Measurements from ENCODE around the gene CRYBG3. TPM values are rescaled to one million over a fixed set of nuclear protein-coding genes. Genes with fewer than 3 reads are reported as not detected.

The CRYBG3 gene
- total and polyA plus RNA-seq, 2 of the 13 experiments (the other 11 are each of a cell fraction or from before 2014, with no cell fraction given) = 3.8 to 15.9 TPM

GRCh38 chr3:97841304-97841703, 19.5 kb downstream of the CRYBG3 start:
- Histone ChIP-seq H3K4me2 (ENCODE audit: low read depth, low read length) (no peak overlapping the region), H3K27me3 (ENCODE audit: control insufficient read depth in 1 of 2, insufficient read depth in 2 of 2, low read length in 2 of 2) (no peaks in the 10 kb centered on the region), H3K4me1 (ENCODE audit: insufficient read depth, low read length) (peaks cover 8% of the 10 kb centered on the region; the same call in 1 of the 2 replicates), H3K79me2 (ENCODE audit: insufficient read depth, low read length) (peaks cover 6% of the 10 kb centered on the region), H3K4me3 (replicated peaks in 1 of 3; ENCODE audit: insufficient read depth in 1 of 3, low read depth in 2 of 3, low read length in 3 of 3) (no peak overlapping the region), H3K9ac (ENCODE audit: insufficient read depth, low read depth, low read length) (no peak overlapping the region), H2AFZ (ENCODE audit: low read length) (no peak overlapping the region), H3K36me3 (replicated peaks in 1 of 2; ENCODE audit: control insufficient read depth in 1 of 2, insufficient read depth in 2 of 2, low read length in 2 of 2) (0 out of 5 replicates have a peak, but pooled peaks cover 0 to 8% of the 10 kb centered on the region in 2 experiments), H3K9me3 (ENCODE audit: low read length) (no peaks in the 10 kb centered on the region), H3K27ac (ENCODE audit: extremely low read length, insufficient read depth, low read length) (no peak overlapping the region), H4K20me1 (ENCODE audit: insufficient read depth, low read length) (no peaks in the 10 kb centered on the region)
- in situ Hi-C loops (cut with HindIII; ENCODE audit: extremely low pct_ligation_motif_present, low pct_unique_long_range_greater_than_20kb) = no loop called here
- CTCF ChIA-PET (ENCODE audit: low intra/inter-chr PET ratio, low total read pairs) = no interaction called here
- 96% methylated on average over 8 of the region's 8 CpGs for WGBS (ENCODE audit: low lambda C conversion rate)
- POLR2A ChIA-PET = no interaction called here
- no peak for ATAC-seq
- TF ChIP-seq IKZF1 (IDR thresholded peaks at IDR 0.05) (no peak), LRRFIP1 (CRISPR knock-in tag; conservative IDR thresholded peaks at IDR 0.05) (no peak), HHEX (CRISPR knock-in tag; IDR thresholded peaks at IDR 0.05) (no peak), ZNF646 (CRISPR knock-in tag; IDR thresholded peaks at IDR 0.05) (no peak), ZFP90 (CRISPR knock-in tag; IDR thresholded peaks at IDR 0.05; ENCODE audit: borderline replicate concordance) (no peak), ZBTB8A (CRISPR knock-in tag; IDR thresholded peaks at IDR 0.05; ENCODE audit: borderline replicate concordance, low read depth) (no peak), MEIS1 (CRISPR knock-in tag; IDR thresholded peaks at IDR 0.05; ENCODE audit: borderline replicate concordance) (no peak), TIGD3 (CRISPR knock-in tag; IDR thresholded peaks at IDR 0.05; ENCODE audit: borderline replicate concordance) (no peak), RBFOX2 (IDR thresholded peaks at IDR 0.05; ENCODE audit: low read depth, low read length) (no peak), ZNF572 (CRISPR knock-in tag; IDR thresholded peaks at IDR 0.05) (no peak), CC2D1A (CRISPR knock-in tag; IDR thresholded peaks at IDR 0.05) (no peak)
- no peak for DNase-seq (ENCODE audit: low spot score)
- BruUV-seq (replicated peaks) = no TSS peak
- intact Hi-C loops (cut with micrococcal nuclease; ENCODE audit: unreplicated experiment) = no loop called here
- FAIRE-seq = no peak
